GM19238 (cell line): Measurements from ENCODE around the gene TNFSF10.
"Not testable (repeated sequence)": the region's sequence is repeated elsewhere in the genome, so short reads cannot be mapped to it uniquely, and the experiment has no call there.

Experiments
- DNase-seq: peaks from one replicate; pipeline ENCODE4 v3.0.0; 2011; ENCODE audit warnings: low spot score; ENCODE audit not compliant: insufficient read length

TNFSF10 gene

DNA sequence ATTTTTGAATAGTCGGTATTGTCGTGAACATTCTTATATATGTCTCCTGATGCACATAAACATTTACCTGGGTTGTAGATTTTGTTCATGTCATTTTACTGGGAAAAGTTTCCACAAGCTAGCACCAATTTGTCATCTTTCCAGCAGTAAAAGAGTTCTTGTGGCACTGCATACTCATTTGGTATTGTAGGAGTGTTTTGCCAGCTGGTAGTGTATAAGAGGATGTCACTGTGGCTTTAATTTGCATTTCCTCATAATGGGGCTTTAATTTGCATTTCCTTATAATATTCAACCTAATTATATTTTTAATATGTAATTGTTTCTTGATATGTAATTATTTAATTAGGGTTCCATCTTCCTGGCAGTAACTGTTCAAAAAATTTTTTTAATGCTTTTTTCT is 21.2 kb upstream of the TNFSF10 start:
- no peak for DNase-seq

DNA sequence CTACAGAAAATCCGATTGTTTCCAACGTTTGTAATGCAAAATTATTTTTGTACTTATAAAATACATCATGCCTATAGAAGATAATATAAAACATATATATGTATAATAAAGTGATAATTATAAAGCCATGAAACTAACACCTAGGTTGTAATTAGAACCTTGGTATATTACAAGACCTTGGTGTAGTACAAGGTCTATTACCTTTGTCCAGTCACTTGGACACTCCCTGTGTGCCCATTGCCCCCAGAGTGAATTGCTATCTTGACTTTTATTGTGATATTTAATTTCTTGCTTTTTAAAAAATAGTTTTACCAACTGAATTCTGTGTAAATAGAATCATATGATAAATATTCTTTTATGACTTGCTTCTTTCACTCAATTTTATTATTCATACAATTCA is 20.7 kb upstream of the TNFSF10 start:
- DNase-seq: no peak

DNA sequence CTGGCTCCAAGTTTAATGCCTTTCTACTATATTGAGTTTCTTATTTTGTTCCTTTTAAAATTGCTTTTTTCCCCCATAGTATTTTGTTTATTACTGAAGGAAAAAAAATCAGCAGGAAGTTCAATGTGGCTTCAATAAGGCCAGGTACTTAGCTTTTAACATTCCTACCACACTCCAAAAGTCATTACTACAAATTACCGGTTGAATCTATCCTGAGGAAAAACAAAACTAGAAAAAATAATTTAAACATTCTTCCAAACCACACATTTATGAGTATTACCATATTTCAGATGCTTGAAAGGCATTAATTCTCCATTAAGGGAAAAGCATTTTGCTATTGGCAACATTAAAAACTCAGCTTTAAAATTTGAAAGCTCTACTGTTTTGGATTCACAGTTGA is 20.2 kb upstream of the TNFSF10 start:
- DNase-seq: no peak

DNA sequence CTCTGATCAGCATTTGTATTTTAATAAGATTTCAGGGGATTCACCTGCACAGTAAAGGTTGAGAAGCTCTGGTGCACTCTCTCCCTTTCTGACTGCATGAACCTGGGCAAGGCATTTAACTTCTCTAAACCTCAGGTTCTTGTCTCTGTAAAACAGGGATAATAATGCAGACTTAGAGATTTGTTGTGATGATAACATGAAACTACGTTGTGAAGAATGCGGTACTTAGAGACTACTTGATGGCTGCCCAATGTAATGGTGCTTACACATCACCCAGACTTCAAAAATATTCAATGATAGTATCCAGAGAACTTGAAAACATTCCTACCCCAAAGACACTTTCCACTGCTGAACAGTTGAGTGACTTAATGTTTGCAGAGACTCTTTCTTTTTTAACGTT is 19.8 kb upstream of the TNFSF10 start:
- no peak for DNase-seq

DNA sequence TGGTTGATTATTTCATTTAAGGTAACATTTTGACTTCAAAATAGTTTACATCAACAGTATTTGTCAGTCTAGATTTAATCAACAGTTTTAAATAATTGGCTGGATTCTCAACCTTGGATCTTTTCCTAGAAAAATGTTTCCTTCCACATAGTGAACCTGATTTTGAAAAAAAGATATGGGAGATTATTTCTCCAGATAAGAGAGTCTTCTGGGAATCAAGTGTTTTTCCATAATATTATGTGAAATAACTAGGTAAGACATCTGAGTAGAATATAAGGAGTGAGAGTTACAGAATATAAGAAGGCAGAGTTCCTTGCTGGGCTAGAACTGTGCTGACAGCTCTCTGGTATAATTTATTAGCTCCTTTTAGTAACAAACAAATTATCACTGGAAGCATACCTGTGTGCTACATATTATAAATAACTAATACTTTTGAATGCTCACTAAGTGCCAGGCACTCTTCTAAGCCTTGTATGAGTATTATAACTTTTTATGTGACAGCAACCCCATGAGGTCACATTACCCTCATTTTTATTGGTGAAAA is 18.8 kb upstream of the TNFSF10 start:
- DNase-seq: no peak

DNA sequence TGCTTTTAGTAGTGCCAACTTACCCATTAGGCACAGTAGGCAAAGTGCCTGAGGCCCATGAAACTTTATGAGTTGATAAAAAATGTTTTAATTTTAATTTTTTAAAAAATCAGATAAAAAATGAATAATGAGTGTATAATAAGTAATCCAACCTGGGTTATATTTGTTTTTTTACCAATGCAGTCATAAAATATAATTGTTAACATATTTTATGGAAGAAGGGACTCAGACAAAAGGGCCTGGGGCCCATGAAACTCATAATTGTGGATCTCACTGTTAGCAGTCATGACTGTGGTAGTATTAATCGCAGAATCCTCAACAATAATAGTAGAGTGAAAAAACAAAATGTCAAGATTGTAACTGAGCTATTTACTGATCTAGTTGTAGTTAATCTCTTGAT is 16.8 kb upstream of the TNFSF10 start:
- DNase-seq: no peak

DNA sequence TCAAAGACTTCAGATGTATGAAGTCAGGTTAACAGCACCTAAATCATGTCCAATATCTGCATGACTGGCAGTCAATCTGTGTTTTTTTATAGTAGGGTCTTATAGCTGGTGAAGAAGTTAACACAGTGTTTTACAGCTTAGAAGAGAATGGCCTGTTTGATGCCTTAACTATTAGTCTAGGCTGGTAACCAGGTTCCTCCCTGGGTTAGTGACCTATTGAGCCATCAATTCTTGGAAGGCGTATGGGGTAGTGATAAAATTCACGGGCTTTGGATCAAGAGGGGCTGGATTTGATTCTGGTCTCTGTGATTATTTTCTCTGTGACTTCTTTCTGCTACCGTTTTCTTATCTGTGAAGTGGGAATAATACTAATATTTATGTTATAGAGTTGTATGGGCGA is 16.0 kb upstream of the TNFSF10 start:
- DNase-seq: no peak

DNA sequence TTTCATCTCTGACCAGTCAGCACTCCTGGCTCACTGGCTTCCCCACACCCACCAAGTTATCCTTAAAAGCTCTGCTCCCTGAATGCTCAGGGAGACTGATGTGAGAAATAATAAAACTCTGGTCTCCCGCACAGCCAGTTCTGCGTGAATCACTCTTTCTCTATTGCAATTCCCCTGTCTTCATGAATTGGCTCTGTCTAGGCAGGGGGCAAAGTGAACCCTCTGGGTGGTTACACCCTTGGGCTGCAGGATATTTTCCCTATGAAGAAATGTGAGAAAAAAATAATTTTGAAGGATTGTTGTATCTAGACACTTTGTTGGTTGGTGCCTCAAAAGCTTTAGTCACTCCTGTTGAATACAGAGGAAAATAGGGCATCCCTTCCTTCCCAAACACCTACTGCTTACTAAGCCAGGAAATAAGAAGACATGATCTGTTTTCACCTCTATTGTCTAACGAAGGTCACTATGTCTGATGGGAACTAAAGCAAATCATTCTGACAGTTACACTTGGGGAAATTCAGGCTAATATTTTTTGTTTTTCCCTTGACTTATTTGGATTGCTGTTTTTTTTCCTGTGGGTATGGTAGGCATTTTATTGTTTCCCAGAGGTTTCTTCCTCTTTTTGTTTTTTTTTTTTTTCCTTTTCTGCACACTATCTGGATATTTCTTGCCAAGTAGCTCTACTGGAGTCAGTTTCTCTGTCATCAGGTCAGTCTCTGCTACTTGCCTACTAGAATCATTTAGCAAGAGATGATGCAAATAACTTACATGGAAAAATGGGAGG is 15.3 kb upstream of the TNFSF10 start:
- no peak for DNase-seq

DNA sequence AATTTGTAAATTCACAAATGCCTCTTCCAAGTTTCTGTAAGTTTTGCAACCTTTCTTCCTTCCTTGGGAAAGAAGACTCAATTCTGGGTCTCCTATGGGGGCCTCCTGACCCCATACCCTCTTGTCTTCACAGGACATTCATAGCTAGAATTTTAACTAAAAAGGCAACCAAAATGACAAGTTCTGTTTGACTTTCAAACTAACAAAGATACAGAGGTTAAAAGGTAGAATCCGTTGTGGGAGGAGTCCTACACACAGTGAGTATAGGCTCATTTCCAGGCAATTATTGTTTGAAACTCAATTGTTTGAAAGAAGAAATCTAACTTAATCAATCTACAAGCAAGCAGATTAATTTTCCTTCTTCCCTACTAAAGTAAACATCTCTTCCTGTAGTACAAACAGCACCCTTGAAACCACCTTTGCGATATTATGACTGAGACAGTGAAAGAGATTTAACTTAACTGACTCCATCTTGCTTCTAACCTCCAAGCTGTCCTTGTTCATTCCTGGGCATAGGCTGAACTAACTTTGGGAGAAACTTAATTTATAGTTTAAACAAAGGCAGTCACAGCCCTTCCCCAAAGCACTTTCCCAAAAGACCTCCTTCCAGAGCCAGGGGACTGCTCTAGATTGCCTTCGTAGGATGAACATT is 14.4 kb upstream of the TNFSF10 start:
- no peak for DNase-seq

DNA sequence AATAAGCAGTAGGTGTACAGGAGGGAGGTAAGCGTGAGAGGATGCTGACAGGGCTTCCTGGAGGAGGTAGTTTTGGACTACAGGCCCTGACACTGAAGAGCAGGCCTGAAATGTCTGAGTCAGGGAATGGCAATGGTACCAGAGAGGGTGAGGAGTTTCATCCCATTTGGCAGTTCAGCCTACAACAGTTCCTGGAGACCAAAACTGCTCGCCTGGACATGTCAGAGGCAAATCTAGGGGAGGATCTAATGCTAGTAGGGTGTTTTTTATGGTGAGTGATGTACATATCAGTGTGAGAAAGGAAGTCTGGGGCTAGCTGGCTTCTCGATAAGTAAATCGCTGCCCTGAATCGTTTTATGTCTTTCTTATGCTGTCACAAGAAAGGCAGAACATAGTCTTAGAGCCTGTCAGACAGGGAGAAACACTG is 13.8 kb upstream of the TNFSF10 start:
- DNase-seq: no peak

DNA sequence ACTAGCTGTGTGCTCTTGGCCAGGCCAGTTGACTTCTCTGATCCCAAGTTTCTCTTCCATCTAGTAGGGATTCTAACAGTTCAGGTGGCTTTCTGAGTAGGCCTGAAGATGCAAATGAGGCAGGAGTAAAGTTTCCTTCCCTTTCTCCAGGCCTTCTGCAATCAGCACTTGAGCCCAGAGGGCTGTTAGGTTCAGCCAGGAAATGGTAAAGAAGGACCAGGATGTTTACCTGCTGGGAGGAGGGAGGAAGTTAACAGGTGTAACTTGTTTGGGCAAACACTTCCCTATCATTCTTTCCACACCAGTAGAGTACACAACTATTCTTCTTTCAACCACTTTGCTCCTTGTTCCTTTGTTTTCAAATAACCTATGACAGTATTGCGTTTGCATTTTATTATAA is 13.3 kb upstream of the TNFSF10 start:
- DNase-seq: no peak

DNA sequence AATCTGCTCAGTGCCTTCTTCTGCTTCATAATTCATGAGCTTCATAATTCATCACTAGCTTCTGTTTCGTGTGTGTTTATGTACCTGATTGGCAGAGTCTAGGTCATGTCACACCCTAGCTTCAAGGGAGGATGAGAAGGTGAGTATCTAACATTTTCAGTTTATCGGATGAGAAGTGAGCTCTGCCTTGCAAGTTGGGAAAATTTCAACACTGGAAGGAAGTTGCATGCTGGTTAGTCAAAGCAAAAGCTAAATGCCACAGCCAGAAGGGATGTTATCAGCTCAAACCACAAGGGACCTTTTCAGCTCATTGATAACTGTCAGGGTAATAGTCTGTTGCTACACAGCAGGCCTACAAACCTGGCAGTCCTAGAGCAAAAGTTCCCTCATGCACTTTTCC is 7.3 kb upstream of the TNFSF10 start:
- no peak for DNase-seq

DNA sequence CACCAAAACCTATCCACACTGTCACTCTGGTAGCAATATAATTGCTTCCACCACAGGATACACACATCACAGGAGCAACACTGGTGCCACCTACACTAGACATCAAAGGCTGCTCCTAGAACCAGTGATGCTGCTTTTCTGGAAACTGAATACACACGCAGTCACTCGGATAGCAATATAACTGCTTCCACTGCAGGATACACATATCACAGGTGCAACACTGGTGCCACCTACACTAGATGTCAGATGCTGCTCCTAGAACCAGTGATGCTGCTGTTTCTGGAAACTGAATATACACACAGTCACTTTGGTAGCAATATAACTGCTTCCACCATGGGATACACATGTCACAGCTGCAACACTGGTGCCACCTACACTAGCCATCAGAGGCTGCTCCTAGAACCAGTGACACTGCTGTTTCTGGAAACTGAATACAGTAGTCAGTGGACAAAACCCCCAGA is 6.9 kb upstream of the TNFSF10 start:
- DNase-seq: no peak

DNA sequence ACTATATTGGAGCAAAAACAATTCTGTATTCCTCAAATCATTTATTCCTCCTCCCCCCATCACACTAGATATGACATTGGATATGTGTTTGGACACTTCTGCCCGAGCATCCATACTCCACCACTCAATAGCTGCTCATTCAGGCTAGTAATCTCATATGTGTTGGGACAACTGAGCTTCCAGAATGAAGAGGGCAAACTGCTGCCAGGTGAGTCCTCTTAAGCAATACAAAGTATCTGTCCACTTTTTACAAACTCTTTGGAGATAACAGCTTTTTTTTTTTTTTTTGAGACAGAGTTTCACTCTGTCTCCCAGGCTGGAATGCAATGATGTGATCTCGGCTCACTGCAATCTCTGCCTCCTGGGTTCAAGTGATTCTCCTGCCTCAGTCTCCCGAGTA is 5.4 kb upstream of the TNFSF10 start:
- no peak for DNase-seq

DNA sequence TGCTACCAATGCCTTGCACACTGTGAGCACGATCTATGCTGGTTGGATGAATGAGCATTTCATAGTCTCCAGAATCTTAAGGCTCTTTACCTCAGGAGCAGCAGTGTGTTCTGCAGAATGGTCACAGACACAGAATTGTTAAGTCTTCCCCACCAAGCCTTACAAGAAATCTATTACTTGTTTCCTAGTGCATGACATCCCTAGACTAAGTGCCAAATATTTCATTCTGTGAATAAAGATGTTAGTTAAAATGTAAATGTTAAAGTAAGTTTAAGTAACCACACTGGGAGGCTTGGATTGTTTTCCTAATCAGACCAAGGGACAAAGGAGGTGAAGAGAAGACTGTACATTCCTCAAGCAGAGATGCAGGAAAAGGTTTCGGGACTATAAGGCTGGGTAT is 4.1 kb upstream of the TNFSF10 start:
- DNase-seq: no peak

DNA sequence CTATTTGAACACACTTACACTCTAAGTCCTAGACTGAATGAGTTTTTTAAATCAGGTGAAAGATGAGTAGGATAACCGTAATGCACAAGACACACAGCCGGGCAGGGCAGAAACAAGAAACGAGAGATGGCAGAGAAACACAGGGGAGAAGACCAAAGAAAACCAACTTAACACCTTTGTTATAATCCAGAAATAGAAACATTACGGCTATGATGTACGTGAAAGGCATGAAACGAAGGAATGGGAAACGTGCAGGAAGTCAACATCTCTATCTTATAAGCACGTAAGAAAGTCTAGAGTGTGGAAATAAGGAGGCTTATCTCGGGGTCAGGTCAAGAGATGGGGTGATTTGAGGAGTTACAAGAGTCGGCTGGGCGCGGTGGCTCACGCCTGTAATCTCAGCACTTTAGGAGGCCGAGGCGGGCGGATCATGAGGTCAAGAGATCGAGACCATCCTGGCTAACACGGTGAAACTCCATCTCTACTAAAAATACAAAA is 1.9 kb upstream of the TNFSF10 start:
- DNase-seq: no peak

DNA sequence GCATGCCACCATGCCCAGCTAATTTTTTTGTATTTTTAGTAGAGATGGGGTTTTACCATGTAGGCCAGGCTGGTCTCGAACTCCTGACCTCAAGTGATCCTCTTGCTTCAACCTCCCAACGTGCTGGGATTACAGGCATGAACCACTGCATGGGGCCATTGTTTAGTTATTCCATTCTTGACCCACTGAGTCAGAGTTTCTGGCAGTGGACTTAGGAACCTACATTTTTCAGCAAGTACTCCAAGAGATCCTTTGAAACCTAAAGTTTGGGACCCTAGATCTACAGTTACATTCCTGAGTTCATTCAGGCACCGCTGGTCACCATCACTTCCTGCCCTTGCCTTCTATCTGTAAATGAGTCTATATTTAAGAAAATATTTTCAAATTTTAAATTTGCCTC is 1.4 kb upstream of the TNFSF10 start:
- no peak for DNase-seq

DNA sequence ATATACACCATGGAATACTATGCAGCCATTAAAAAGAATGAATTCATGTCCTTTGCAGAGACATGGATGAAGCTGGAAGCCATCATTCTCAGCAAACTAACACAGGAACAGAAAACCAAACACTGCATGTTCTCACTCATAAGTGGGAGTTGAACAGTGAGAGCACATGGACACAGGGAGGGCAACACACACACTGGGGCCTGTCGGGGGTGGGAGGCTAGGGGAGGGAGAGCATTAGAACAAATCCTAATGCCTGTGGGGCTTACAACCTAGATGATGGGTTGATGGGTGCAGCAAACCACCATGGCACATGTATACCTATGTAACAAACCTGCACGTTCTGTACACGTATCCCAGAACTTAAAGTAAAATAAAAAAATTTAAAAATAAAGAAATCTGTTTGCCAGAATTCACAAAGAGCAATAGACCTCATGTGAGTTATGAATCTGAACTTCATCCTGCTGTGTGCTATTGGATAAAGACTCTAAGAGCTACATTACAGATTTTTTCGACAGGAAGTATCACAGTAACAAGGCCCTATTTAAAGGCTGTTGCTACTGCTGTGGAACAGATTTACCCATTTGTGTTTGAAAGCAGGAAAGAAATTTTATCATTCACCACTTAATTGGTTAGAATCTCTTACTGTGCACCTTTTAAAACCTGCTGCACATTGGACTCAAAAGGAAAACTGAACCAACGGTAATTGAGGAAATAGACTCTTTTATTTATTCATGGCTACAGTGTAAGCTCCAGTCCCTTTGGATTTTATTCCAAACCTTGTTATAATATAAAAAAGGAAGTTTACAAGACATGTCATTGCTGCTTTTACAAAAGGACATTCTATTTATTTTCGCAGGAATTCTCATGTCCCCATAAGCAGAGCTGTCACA is 1.1 kb downstream of the TNFSF10 start:
- DNase-seq: not testable (repeated sequence)

DNA sequence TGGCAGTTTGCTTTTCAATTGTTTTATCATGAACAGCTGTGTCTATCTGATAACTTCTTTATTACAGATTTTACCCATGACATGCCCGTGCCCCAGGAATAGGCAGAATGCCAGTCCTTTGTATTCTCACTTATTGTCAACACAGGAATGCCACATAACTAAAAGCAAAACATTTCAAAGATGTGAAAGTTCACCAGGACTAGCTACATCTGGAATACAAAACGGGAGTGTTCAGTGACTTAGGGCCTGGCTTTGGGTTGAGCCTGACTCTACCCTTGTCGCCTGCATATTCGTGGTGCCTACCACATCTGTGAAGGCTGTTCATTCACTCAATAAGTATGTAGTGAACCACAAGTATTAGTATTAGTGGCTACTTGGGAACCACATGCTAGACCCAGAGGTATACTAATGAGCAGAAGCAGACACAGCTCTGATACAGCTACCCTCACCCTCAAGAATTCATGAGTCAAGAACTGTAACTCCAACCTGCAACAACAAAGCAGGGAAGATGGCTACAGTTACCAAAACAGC is 2.9 kb downstream of the TNFSF10 start:
- no peak for DNase-seq

DNA sequence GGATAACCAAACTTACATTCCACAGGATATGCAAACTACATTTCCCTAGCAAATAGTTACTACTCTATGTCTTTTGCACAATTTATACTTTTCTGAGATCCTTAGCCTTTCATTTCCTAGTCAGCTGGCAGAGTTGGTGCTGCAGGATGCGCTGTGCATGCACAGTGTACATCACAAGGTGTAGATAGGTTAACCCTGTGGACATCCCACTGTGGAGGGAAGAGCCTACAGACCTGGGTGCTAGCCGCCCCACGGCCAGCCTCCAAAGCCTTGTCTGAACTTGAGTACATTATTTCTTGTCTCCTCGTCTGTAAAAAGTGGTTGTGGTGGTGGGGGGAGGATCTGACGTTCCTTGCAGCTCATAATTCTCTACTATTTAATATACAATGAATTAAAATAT is 3.5 kb downstream of the TNFSF10 start:
- no peak for DNase-seq

DNA sequence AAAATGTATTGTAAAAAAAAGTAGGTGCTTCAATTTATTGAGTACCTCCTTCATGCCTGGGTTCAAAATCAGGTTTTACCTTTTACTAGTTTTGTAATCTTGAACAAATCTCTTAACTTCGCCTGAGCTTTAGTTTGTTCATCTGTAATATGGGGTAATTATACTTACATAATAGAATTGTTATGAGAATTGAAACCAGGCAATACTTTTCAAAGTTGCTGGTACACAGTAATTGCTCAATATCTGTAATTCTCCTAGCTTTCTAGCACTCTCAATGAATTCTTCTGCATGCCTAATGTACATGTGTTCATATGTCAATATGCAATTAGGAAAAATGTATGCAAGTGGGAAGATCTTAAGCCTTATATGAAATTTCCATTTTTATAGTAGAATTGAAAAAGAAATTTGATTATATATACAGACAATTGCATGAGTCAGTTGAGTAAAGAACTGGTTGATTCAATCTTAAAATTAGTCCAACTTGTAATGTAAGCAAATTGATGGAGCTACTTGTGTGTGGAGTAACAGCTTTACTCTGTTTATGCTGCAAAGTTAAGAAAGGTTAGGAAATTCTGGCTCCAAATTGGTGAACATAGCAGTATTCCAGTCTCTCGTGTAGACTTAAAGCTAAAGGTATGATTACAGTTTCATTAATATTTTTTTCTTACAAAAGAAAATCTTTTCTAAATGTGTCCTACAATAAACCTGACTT is 4.1 kb downstream of the TNFSF10 start:
- no peak for DNase-seq
